Activated CD8-positive, alpha-beta T cell treated with anti-CD3 and anti-CD28 coated beads for 36 hours (primary cell): ENCODE measurements around the gene AQP7. TPM values are rescaled to one million over a fixed set of nuclear protein-coding genes. Genes with fewer than 3 reads are reported as not detected.

Experiments
- ATAC-seq: fragments of 200-7000 bp; cut with Tn5 transposase; one replicate; pipeline ENCODE4 v1.10.0; 2021; ENCODE audit warnings: mild to moderate bottlenecking, moderate library complexity
- CTCF ChIA-PET: fragments of 350-600 bp; sonication (Branson Sonifier 250); formaldehyde crosslinking; loops from one replicate; lab custom pipeline; 2021; ENCODE audit warnings: antibody characterized with exemption; lab: Charles Lee
- POLR2A ChIA-PET: fragments of 350-600 bp; sonication (Branson Sonifier 250); formaldehyde crosslinking; loops from one replicate; lab custom pipeline; 2021; ENCODE audit warnings: antibody characterized with exemption; lab: Charles Lee
- DNase-seq: peaks from one replicate; pipeline ENCODE4 v3.0.0-alpha.2; 2020
- H3K27ac Mint-ChIP-seq: one replicate; pipeline ENCODE4 v1.8.0; 2021; ENCODE audit warnings: mild to moderate bottlenecking, mixed read lengths
- H3K27me3 Mint-ChIP-seq: one replicate; pipeline ENCODE4 v1.8.0; 2021; ENCODE audit warnings: mixed read lengths
- H3K36me3 Mint-ChIP-seq: one replicate; pipeline ENCODE4 v1.8.0; 2021; ENCODE audit warnings: low read depth, mixed read lengths
- H3K4me1 Mint-ChIP-seq: one replicate; pipeline ENCODE4 v1.8.0; 2021; ENCODE audit warnings: low read depth, mixed read lengths
- H3K4me3 Mint-ChIP-seq: one replicate; pipeline ENCODE4 v1.8.0; 2021; ENCODE audit warnings: mild to moderate bottlenecking, moderate library complexity, mixed read lengths
- H3K9me3 Mint-ChIP-seq: one replicate; pipeline ENCODE4 v1.8.0; 2021; ENCODE audit warnings: mixed read lengths
- CTCF ChIP-seq: fragments of 200-600 bp; IDR thresholded peaks from one replicate; pipeline ENCODE4 v1.8.0; 2022; ENCODE audit warnings: antibody characterized with exemption, mild to moderate bottlenecking
- intact Hi-C: fragments of 100-400 bp; cut with micrococcal nuclease; formaldehyde crosslinking; loops from one replicate; pipeline ENCODE4 v1.10.0; 2022
- total RNA-seq, 2 experiments: library from RNA; stranded (reverse); gene quantifications; one replicate each; pipeline ENCODE4 v1.2.3, GENCODE V29; 2021

The AQP7 gene
- total RNA-seq, 2 experiments from 2014 or later: not detected

DNA sequence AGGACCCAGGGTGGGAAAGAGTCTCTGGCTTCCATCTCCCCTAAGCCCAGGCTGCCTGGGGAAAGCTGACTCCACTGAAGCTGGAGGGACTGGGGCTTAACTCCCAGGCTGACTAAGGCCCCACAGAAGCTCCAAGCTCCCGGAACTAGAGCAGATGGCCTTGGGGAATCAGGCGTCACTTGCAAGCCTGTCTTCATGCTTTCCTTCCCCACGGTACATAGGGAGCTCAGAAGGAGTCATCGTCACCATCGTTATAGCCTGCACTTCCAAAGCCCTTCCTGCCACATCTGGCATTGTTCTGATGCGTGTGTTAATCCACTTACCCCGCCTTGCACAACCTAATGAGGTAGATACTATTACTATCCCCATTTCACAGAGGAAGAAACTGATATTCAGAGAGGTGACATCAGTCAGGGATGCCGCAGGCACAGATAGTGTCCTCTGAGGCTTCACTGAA lies 33.5 kb upstream of the AQP7 start:
- no peak for TF ChIP-seq CTCF
- Mint-ChIP-seq H3K4me1 (peaks cover 3% of the 10 kb centered on the region), H3K36me3 (no peaks in the 10 kb centered on the region), H3K27ac (no peak overlapping the region), H3K27me3 (no peaks in the 10 kb centered on the region), H3K9me3 (no peaks in the 10 kb centered on the region), H3K4me3 (no peak overlapping the region)
- intact Hi-C loops: no loop called here
- POLR2A ChIA-PET: interaction anchor here (1.0 to 1.4 kb wide), 2 partner anchors 9 to 11 kb away, joined by 3 to 4 read pairs; partner anchors contain the start of gene AQP3
- CTCF ChIA-PET: interaction anchor here (2.1 kb wide), 1 partner anchor 31 kb away, joined by 7 read pairs; no protein-coding TSS in a partner anchor
- DNase-seq (no peak), ATAC-seq (no peak)

GRCh38 chr9:33434317-33435105 lies 32.1 kb upstream of the AQP7 start:
- DNase-seq: no peak
- TF ChIP-seq CTCF: no peak
- ChIA-PET POLR2A (interaction anchor here (1.3 to 1.5 kb wide), 3 partner anchors 9 to 12 kb away, joined by 3 to 4 read pairs (median 4); no protein-coding TSS in a partner anchor), CTCF (interaction anchor here (0.7 to 2.9 kb wide), 7 partner anchors 18 to 59 kb away, joined by 3 to 11 read pairs (median 7); no protein-coding TSS in a partner anchor)
- Mint-ChIP-seq H3K9me3 (no peaks in the 10 kb centered on the region), H3K36me3 (no peaks in the 10 kb centered on the region), H3K27me3 (no peaks in the 10 kb centered on the region), H3K4me3 (no peak overlapping the region), H3K27ac (no peak overlapping the region), H3K4me1 (peaks cover 3% of the 10 kb centered on the region)
- intact Hi-C loops: no loop called here
- ATAC-seq: no peak

DNA sequence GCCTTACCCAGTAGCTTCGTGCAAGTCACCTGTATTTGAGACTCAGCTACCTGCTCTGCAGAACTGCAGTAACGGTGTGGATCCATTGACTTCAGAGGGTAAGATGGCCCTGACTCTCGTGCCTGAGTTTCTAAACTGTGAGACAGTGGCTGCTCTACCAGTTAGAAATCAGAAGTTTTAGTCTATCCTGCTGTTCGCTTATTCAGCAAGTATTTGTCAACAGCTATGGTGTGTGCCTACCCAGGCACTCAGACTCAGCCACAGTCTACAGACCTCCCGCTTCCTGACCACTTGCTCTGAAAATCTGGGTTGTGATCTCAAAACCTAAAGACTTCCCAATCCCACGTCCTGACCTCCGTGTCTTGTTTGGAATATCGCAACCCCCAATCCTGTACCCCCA lies 31.5 kb upstream of the AQP7 start:
- H3K36me3 Mint-ChIP-seq: no peaks in the 10 kb centered on the region
- POLR2A ChIA-PET: interaction anchor here (1.3 to 1.5 kb wide), 2 partner anchors 9 to 13 kb away, joined by 3 to 4 read pairs; no protein-coding TSS in a partner anchor
- no peak overlapping the region for H3K27ac Mint-ChIP-seq
- no peaks in the 10 kb centered on the region for H3K9me3 Mint-ChIP-seq
- ATAC-seq (no peak), DNase-seq (no peak)
- intact Hi-C loops: no loop called here
- no peaks in the 10 kb centered on the region for H3K27me3 Mint-ChIP-seq
- peaks cover 3% of the 10 kb centered on the region for H3K4me1 Mint-ChIP-seq
- CTCF ChIA-PET: interaction anchor here (0.9 to 2.9 kb wide), 6 partner anchors 18 to 190 kb away, joined by 3 to 11 read pairs (median 6); no protein-coding TSS in a partner anchor
- H3K4me3 Mint-ChIP-seq: no peak overlapping the region
- TF ChIP-seq CTCF: no peak

GRCh38 chr9:33431420-33431819 lies 29.1 kb upstream of the AQP7 start:
- H3K27ac Mint-ChIP-seq: no peak overlapping the region
- DNase-seq (no peak), ATAC-seq (no peak)
- no peaks in the 10 kb centered on the region for H3K36me3 Mint-ChIP-seq
- no peak overlapping the region for H3K4me3 Mint-ChIP-seq
- H3K4me1 Mint-ChIP-seq: peaks cover 3% of the 10 kb centered on the region
- TF ChIP-seq CTCF: no peak
- no peaks in the 10 kb centered on the region for H3K27me3 Mint-ChIP-seq
- H3K9me3 Mint-ChIP-seq: no peaks in the 10 kb centered on the region
- intact Hi-C loops: no loop called here
- ChIA-PET POLR2A (interaction anchor here (0.6 kb wide), 1 partner anchor 368 kb away, joined by 3 read pairs; no protein-coding TSS in a partner anchor), CTCF (interaction anchor here (1.6 to 4.1 kb wide), 3 partner anchors 16 to 36 kb away, joined by 7 to 22 read pairs (median 8); no protein-coding TSS in a partner anchor)
